Measurements from ENCODE around the gene SATB2.

GRCh38 chr2:199455545-199456382 lies 2.0 kb downstream of the SATB2 start:
- TF ChIP-seq, protein P1, sequence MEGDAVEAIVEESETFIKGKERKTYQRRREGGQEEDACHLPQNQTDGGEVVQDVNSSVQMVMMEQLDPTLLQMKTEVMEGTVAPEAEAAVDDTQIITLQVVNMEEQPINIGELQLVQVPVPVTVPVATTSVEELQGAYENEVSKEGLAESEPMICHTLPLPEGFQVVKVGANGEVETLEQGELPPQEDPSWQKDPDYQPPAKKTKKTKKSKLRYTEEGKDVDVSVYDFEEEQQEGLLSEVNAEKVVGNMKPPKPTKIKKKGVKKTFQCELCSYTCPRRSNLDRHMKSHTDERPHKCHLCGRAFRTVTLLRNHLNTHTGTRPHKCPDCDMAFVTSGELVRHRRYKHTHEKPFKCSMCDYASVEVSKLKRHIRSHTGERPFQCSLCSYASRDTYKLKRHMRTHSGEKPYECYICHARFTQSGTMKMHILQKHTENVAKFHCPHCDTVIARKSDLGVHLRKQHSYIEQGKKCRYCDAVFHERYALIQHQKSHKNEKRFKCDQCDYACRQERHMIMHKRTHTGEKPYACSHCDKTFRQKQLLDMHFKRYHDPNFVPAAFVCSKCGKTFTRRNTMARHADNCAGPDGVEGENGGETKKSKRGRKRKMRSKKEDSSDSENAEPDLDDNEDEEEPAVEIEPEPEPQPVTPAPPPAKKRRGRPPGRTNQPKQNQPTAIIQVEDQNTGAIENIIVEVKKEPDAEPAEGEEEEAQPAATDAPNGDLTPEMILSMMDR (IDR thresholded peaks at IDR 0.05), result no peak
- TF ChIP-seq POLR2A (IDR thresholded peaks at IDR 0.05) (no peak), EP300 (IDR thresholded peaks at IDR 0.05) (no peak)

All from ovary (tissue), 3 donors.